Skin epidermis (tissue), 12 donors: ENCODE data around the gene ATXN7.

Experiments used
- H3K27ac ChIP-seq, 21 experiments: fragments of 200-600 bp; sonication (generic) in 11 of 21; one replicate each; pipeline ENCODE4 v1.5.0; 2020; ENCODE audit warnings: mild to moderate bottlenecking in 3 of 21, inconsistent platforms in 2 of 21, moderate library complexity in 2 of 21
- H3K4me3 ChIP-seq, 7 experiments: fragments of 200-600 bp; sonication (generic) in 2 of 7; one replicate each; pipeline ENCODE4 v1.5.0; 2020; ENCODE audit warnings: inconsistent platforms in 2 of 7, mild to moderate bottlenecking in 2 of 7, moderate library complexity in 1 of 7

Gene ATXN7

DNA sequence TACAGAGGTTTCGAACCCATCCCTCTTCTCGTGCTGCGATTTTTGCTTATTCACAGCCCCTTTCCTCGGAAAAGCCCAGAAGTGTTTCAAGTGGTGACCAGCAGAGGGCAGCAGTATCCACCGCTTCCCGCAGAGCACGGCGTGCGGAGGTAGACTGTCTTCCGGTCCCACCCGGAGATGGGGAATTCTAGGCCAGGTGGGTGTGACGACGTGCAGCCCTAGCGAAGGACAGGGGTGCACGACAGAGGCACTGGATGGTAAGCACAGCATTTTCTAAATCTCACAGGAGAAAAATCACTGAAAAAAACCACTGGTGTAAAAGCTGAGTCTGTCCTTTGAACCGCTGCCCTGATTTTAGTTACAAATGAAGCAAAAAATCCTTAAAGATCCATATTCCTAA, 167.1 kb downstream of the ATXN7 start:
- Histone ChIP-seq H3K27ac (peak overlapping the region in 1 of 21 experiments; percentile 37), H3K4me3 (peak overlapping the region in 2 of 7 experiments; percentile 10 to 14)

DNA sequence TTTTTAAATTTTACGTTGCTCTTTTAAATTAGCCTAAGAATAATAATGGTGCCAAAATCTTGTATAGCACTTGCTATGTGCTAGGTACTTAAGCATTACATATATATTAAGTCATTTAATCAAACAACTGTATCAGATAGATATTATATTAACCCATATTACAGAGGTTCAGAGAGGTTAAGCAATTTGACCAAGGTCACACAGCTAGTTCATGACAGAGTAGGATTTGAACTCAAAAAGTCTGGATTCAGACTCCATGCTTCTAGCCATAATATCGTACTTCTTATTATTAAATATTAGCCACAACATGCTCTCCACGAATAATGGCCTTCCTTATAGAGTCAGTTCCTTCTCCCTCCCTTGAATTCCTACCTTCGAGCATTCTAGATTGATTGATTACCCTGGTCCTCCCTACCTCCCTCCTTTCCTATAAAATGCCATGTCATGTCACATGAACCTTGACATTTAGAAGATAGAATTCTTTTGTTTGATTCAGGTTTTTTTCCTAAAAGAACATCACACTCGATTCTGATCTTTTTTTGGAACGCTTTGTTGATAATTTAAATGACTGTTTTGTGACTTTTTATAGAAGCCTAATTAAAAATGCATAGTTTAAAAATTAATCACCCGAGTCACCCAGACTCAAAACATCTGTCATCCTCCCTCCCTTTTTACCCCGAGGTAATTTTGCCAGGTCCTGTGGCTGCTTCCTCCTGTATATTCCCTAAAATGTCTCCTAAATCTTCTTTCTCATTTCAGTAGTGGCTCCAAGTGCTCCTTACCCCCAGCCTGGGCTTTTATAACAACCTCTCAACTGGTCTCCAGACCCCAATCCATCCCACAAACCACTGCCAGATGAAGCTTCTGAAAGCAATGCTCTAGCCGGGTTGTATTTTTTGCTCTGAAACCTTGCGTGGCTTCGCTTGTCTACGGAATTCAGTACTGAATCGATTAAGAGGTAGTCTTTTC, 168.2 kb downstream of the ATXN7 start:
- no peak overlapping the region for H3K4me3 ChIP-seq
- H3K27ac ChIP-seq, result peak overlapping the region in 11 of 21 experiments; percentile 9 to 54 (median 20)

DNA sequence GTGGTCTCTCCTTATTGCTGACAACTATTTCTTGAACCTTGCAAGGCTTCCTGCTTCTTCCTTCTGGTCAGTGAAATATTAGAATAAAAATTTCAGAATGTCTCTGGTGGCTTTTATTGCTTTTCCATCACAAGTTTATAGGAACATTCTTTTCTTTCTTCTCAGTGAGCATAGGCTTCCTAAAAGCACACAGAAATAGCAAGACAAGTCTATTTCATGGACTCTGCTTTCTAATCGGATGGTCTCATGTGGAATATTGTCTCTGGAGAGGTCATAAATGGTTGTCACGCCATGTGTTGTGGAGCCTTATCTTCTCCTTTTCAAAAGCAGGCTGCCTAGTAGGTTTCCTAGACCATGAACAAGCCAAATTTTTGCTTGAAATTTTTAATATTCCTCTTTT, 169.4 kb downstream of the ATXN7 start:
- H3K4me3 ChIP-seq, result no peak overlapping the region
- no peak overlapping the region for H3K27ac ChIP-seq

DNA sequence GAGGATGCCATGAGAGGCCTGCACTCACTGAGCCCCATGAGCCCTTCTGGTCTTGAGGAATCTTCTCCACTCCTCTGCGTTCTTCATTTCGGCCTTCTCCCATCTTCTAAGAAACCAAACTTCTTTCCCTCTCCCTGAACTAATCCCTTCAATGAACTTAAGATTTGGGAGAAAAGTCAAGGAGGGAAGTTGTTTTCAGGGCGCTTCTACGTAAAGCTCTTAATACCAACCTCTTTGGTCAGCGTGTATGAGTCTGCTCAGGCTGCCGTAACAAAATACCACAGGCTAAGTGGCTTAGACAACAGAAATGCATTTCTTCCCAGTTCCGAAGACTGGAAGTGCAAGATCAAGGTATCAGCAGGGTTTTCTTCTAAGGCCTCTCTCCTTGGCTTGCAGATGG, 173.4 kb downstream of the ATXN7 start:
- Histone ChIP-seq H3K4me3 (no peak overlapping the region), H3K27ac (no peak overlapping the region)

DNA sequence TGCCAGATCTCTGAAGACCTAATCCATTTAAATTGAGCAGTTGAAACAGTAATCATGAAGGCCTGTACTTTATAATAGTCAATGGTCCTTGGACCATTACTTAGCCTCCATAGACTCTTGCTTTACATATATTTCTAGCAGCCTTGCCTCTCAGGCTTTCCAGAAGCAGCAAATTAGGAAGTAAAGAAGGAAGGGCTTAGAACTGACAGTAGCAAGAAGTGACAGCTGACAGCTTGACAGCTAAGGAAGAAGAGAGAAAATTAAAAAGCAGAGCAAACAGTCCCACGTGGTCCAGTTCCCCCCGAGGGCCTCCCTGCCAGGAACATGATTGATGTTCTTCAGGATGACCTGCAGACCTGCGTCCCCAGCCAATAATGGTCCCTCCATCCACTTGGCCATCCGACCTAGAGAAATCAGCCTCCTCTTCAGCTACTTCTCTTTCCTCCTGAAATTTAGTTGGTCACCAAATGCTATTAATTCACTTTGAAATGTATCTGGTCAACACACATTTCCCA, 174.6 kb downstream of the ATXN7 start:
- Histone ChIP-seq H3K27ac (no peak overlapping the region), H3K4me3 (no peak overlapping the region)

DNA sequence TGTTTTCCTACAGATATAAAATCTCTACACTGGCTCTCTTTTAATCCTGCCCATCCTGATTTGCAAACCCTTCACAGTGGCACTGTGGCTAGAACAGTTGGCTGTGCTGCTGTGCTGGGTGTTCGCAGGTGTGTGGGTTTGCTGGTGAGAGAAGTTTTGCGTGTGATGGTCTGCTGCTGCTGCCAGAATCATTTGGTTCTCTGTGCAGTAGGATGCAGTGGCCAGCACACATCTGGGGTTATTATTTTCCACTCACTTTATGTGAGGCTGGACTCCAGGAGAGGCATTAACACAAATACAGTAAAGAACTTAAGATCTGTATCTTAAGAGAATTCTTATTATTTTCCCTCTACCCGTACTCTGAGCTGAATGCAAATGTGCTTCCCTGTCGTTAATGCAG, 175.7 kb downstream of the ATXN7 start:
- H3K4me3 ChIP-seq, result no peak overlapping the region
- no peak overlapping the region for H3K27ac ChIP-seq

DNA sequence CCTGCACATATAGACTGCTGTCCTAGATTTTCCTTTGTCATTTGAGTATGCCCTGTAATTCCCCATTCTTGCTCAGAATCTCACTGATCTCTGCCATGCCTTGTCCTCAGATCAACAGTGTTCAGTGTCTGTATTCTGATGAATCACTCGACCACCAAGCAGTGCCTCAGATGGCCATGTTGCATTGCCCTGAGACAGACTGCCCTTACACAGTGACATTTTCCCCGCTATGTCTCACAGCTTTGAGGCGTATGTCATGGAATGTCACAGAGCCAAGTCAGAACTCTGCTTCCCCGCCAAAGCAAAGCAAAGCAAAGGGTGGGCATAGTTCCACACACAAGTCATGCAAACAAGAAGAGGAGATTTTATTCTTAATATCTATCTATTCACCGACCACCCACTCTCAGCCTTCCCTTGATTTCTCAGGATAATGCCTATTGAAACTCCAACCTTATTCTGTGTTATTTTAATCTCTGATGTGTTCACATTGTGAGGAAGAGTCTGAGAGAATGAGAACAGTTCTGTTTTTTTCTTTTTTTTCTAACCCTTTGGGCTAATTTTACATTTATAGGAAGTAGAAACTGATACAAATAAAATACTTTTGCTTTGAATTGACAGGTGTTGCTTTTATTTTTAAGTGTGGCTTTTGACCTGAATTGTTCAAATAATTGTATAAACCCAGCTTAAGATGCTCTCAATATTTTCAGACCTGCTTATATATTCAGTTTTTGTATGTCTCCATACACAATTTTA, 176.5 kb downstream of the ATXN7 start:
- Histone ChIP-seq H3K4me3 (no peak overlapping the region), H3K27ac (no peak overlapping the region)

DNA sequence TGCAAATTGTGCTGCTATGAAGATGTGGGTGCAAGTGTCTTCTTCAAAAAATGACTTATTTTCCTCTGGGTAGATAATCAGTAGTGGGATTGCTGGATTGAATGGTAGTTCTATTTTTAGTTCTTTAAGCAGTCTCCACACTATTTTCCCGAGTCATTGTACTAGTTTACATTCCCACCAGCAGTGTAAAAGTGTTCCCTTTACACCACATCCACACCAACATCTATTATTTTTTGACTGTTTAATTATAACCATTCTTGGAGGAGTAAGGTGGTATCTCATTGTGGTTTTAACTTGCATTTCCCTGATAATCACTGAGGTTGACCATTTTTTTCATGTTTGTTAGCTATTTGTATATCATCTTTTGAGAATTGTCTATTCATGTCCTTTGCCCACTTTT, 179.3 kb downstream of the ATXN7 start:
- Histone ChIP-seq H3K4me3 (no peak overlapping the region), H3K27ac (no peak overlapping the region)

DNA sequence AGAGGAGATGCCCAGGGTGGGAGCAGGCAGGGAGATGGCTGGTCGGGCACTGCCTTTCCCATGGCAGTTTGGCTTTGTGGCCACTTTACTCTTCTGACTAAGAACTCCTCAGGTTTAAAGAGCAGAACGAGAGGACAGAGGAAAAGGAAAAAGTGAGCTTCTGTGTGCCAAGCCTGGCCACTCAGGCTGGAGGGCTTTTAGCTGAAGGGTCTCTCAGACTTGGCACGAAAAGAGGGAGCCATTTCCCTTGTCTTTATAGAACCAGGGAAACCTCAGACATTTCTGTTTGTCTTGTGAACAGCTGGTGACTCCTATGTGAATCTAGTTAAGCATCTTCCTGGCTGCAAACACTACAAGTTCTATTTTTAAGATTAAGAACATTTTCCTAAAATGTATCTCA, 182.9 kb downstream of the ATXN7 start:
- no peak overlapping the region for H3K27ac ChIP-seq
- no peak overlapping the region for H3K4me3 ChIP-seq

DNA sequence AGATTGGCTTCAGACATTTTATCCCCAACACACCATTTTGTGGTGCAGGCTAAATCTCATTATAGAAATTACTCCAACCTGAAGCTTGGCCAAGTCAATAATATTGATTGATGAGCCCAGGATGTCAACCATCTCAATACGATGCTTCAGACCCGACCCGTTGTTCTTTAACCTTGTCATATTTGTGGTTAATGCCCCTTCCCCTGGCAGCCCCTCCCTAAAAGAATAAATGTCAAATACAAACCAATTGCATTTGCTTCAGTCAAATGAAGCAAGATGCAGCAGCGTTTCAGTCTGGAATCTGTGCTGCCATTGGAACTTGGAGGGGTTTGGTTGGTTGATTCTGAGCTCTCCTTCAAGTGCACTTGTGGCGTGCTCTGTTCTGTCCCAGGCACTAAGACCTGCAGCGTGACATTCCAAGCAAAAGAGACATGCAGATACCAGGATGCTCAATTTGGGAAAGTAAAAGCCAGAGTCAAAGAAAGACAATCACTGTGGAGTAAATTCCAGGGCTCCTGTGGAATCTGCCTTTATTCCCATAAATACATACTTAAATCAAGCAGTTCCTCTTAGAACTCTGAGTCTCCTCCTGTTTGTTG, 183.4 kb downstream of the ATXN7 start:
- Histone ChIP-seq H3K27ac (no peak overlapping the region), H3K4me3 (no peak overlapping the region)

DNA sequence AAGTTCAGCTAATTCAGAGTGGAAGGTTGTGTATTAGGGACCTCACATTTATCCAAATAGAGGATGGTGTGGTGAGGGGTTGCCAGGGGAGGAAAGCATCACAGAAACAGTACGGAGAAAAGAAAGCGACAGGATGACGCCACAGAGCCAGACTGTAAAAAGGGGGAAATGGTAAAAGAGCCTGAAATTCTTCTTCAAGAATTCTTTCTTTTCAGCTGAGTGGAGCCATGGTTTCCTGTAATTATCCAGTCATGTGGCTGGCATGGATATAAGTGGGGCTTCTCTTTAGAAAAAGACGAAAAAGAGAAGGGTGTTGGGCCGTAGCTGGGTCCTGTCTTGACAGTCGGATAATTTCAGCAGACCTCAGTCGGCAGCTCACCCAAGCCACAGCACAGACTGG, 184.1 kb downstream of the ATXN7 start:
- peak overlapping the region in 2 of 21 experiments; percentile 5 to 33 for H3K27ac ChIP-seq
- H3K4me3 ChIP-seq, result no peak overlapping the region

DNA sequence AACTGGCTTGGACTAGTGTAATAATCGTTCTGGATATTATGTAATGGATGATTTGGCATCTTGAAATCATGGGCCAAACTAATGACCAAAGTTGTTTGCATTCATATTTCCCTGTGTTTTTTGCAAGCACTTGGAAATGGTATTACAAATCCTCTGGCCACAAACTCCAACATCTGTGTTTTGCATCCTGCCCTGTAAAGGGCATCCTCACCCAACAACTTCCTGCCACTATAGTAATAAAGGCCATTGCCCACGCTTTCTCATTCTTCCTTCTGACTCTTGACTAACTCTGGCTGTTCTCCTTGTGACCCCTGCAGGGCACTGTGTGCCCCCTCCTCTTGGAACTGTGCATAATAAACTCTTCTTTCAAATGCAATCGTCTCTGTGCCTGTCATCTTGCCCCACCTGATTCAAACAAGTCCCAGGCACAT, 185.0 kb downstream of the ATXN7 start:
- H3K27ac ChIP-seq, result no peak overlapping the region

DNA sequence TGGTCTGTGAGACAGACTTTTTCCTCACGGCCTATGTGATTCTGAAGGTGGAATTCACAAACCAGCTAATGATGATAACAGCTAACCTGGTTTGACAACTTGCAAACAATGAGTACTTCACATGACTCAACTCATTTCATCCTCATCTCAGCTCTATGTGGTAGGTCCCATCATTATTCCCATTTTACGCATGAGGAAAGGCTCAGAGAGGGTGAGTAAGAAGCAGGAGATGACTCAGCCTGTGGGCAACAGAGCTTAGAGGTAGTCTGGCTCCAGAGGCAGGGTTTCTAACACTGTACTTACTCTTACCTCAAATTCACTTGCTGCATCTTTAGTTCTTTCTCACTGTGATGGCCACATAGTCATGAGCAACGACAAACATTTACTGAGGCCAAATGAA, 185.5 kb downstream of the ATXN7 start:
- Histone ChIP-seq H3K4me3 (no peak overlapping the region), H3K27ac (no peak overlapping the region)

More for the DNA sequence above, 185.0 kb downstream of the ATXN7 start:
- no peak overlapping the region for H3K4me3 ChIP-seq

DNA sequence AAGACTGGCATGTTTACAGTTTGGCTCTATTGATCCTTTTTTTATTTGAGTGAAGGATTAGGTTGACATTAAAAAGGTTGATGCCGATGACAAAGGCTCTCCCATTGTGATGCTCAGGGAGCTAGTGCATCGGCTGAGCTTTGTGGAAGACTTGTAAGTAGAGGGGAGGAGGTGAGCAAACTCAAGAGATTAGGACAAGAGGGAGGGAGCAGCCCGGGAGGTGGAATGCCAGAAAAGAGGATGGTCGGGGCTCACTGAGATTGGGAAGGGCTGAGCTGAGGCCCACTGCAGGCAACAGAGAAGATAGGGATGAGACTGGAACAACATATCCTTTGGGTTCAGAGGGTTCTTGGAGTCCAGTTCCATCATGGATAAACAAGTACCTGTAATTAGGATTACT, 186.2 kb downstream of the ATXN7 start:
- no peak overlapping the region for H3K4me3 ChIP-seq
- no peak overlapping the region for H3K27ac ChIP-seq
